Neural cell (in vitro differentiated cells): ENCODE results near the gene CEP170B. TPM values are rescaled to one million over a fixed set of nuclear protein-coding genes. Genes with fewer than 3 reads are reported as not detected.

Experiments used
- H2AFZ ChIP-seq: fragments of 200-600, 300-800 bp; sonication (generic), shearing (Covaris generic); 2 replicates; pipeline ENCODE4 v1.6.0; 2014; ENCODE audit warnings: low read depth, mild to moderate bottlenecking, antibody characterized with exemption, low read length, moderate library complexity
- H3F3A ChIP-seq: fragments of 200-600 bp; shearing (Covaris generic); 2 replicates; pipeline ENCODE4 v1.6.1; 2016; ENCODE audit warnings: mild to moderate bottlenecking, moderate library complexity, mixed read lengths, antibody characterized with exemption, low read length; ENCODE audit not compliant: insufficient read depth, poor library complexity, severe bottlenecking
- H3K27ac ChIP-seq: fragments of 200-600, 300-800 bp; sonication (generic), shearing (Covaris generic); 2 replicates; pipeline ENCODE4 v1.5.1; 2014; ENCODE audit warnings: mild to moderate bottlenecking, low read length, moderate library complexity
- H3K27me3 ChIP-seq: fragments of 300-800, 200-600 bp; sonication (generic), shearing (Covaris generic); 2 replicates; pipeline ENCODE4 v1.6.0; 2014; ENCODE audit warnings: mild to moderate bottlenecking, low read depth, low read length, moderate library complexity; ENCODE audit not compliant: insufficient read depth
- H3K36me3 ChIP-seq: fragments of 300-800, 200-600 bp; sonication (generic), shearing (Covaris generic); 2 replicates; pipeline ENCODE4 v1.5.1; 2014; ENCODE audit warnings: mild to moderate bottlenecking, antibody characterized with exemption, low read length, moderate library complexity; ENCODE audit not compliant: insufficient read depth
- H3K4me2 ChIP-seq: fragments of 300-800, 200-600 bp; sonication (generic), shearing (Covaris generic); 2 replicates; pipeline ENCODE4 v1.6.0; 2014; ENCODE audit warnings: mild to moderate bottlenecking, low read length
- H3K4me3 ChIP-seq: fragments of 300-800, 200-600 bp; sonication (generic), shearing (Covaris generic); 2 replicates; pipeline ENCODE4 v1.5.1; 2014; ENCODE audit warnings: mild to moderate bottlenecking, low read length, moderate library complexity
- H3K79me2 ChIP-seq: fragments of 200-600 bp; shearing (Covaris generic); replicated peaks from 2 replicates; pipeline ENCODE4 v1.6.0; 2014; ENCODE audit warnings: mild to moderate bottlenecking, low read length, moderate library complexity; ENCODE audit not compliant: insufficient read depth
- H3K9ac ChIP-seq: fragments of 300-800, 200-600 bp; sonication (generic), shearing (Covaris generic); 2 replicates; pipeline ENCODE4 v1.6.1; 2016; ENCODE audit warnings: mild to moderate bottlenecking, low read length, mixed read lengths
- H3K9me2 ChIP-seq: fragments of 200-600 bp; shearing (Covaris generic); 2 replicates; pipeline ENCODE4 v1.6.1; 2016; ENCODE audit warnings: mild to moderate bottlenecking, low read length, mixed read lengths; ENCODE audit not compliant: insufficient read depth
- H3K9me3 ChIP-seq: fragments of 200-600, 300-800 bp; sonication (generic), shearing (Covaris generic); 2 replicates; pipeline ENCODE4 v1.6.1; 2016; ENCODE audit warnings: mild to moderate bottlenecking, mixed run types, low read length, moderate library complexity, mixed read lengths
- H4K20me1 ChIP-seq: fragments of 200-600 bp; shearing (Covaris generic); 2 replicates; pipeline ENCODE4 v1.6.1; 2016; ENCODE audit warnings: mild to moderate bottlenecking, mixed run types; ENCODE audit not compliant: insufficient read depth
- CTCF ChIP-seq: fragments of 450-650 bp; IDR thresholded peaks from 2 replicates; pipeline ENCODE4 v1.5.1; 2014; ENCODE audit warnings: antibody characterized with exemption, mild to moderate bottlenecking, moderate library complexity; ENCODE audit not compliant: poor library complexity, severe bottlenecking
- EP300 ChIP-seq: fragments of 450-650 bp; conservative IDR thresholded peaks from 2 replicates; pipeline ENCODE4 v1.6.1; 2014; ENCODE audit warnings: antibody characterized with exemption, mild to moderate bottlenecking, moderate library complexity; ENCODE audit not compliant: poor library complexity, severe bottlenecking
- MXI1 ChIP-seq: fragments of 450-650 bp; conservative IDR thresholded peaks from 2 replicates; pipeline ENCODE4 v1.6.1; 2014; ENCODE audit warnings: antibody characterized with exemption, mild to moderate bottlenecking; ENCODE audit not compliant: poor library complexity, severe bottlenecking
- POLR2AphosphoS5 ChIP-seq: IDR thresholded peaks from 2 replicates; pipeline ENCODE4 v1.6.1; 2012
- RAD21 ChIP-seq: fragments of 450-650 bp; conservative IDR thresholded peaks from 2 replicates; pipeline ENCODE4 v1.6.1; 2014; ENCODE audit warnings: antibody characterized with exemption, mild to moderate bottlenecking, moderate library complexity
- REST ChIP-seq: IDR thresholded peaks from 2 replicates; pipeline ENCODE4 v1.6.1; 2012; ENCODE audit warnings: borderline replicate concordance
- SMC3 ChIP-seq: fragments of 450-650 bp; conservative IDR thresholded peaks from 2 replicates; pipeline ENCODE4 v1.6.1; 2014; ENCODE audit warnings: antibody characterized with exemption, mild to moderate bottlenecking, moderate library complexity; ENCODE audit not compliant: poor library complexity
- TAF1 ChIP-seq: IDR thresholded peaks from 2 replicates; pipeline ENCODE4 v1.6.1; 2012; ENCODE audit warnings: low read depth
- polyA plus RNA-seq: library from polyadenylated mRNA; depleted of rRNA; stranded (reverse); fragments of >200 nt; gene quantifications from 2 replicates; pipeline ENCODE4 v1.2.3, GENCODE V29; 2014

Gene CEP170B
- polyA plus RNA-seq, 1 donor from 2014 or later, result 11.6 TPM

GRCh38 chr14:104817930-104818713, 46.9 kb upstream of the CEP170B start:
- Histone ChIP-seq H3K9me2 (no peaks in the 10 kb centered on the region), H3K4me2 (no peak overlapping the region), H4K20me1 (no peaks in the 10 kb centered on the region), H3K79me2 (no peaks in the 10 kb centered on the region), H3K9ac (no peak overlapping the region), H3K4me3 (no peak overlapping the region), H3K9me3 (no peaks in the 10 kb centered on the region), H3F3A (no peaks in the 10 kb centered on the region), H3K27me3 (no peaks in the 10 kb centered on the region), H3K27ac (no peak overlapping the region), H2AFZ (no peak overlapping the region), H3K36me3 (no peaks in the 10 kb centered on the region)
- TF ChIP-seq TAF1, result no peak
- TF ChIP-seq RAD21, result no peak
- no peak for TF ChIP-seq EP300
- no peak for TF ChIP-seq CTCF
- TF ChIP-seq REST, result no peak

- Histone ChIP-seq H3K27ac (no peak overlapping the region), H3K9ac (no peak overlapping the region), H3K4me2 (no peak overlapping the region), H3K27me3 (no peaks in the 10 kb centered on the region), H3F3A (no peaks in the 10 kb centered on the region), H4K20me1 (no peaks in the 10 kb centered on the region), H3K4me3 (no peak overlapping the region), H2AFZ (no peak overlapping the region), H3K79me2 (no peaks in the 10 kb centered on the region), H3K9me2 (no peaks in the 10 kb centered on the region), H3K9me3 (no peaks in the 10 kb centered on the region), H3K36me3 (no peaks in the 10 kb centered on the region)
- TF ChIP-seq MXI1 (no peak), REST (no peak), POLR2AphosphoS5 (no peak), SMC3 (no peak), RAD21 (no peak), CTCF (no peak)
Observed at GRCh38 chr14:104818714-104819161, 46.3 kb upstream of the CEP170B start.
